HG02884 (cell line): ENCODE measurements around the gene FKBP1B.
"Not testable (repeated sequence)": the region's sequence is repeated elsewhere in the genome, so short reads cannot be mapped to it uniquely, and the experiment has no call there.

ENCODE experiments used
- ATAC-seq: cut with Tn5 transposase; IDR thresholded peaks from one replicate; pipeline ENCODE4 v1.9.1; 2021; ENCODE audit warnings: mild to moderate bottlenecking, moderate library complexity; ENCODE audit not compliant: unreplicated experiment

FKBP1B gene

DNA sequence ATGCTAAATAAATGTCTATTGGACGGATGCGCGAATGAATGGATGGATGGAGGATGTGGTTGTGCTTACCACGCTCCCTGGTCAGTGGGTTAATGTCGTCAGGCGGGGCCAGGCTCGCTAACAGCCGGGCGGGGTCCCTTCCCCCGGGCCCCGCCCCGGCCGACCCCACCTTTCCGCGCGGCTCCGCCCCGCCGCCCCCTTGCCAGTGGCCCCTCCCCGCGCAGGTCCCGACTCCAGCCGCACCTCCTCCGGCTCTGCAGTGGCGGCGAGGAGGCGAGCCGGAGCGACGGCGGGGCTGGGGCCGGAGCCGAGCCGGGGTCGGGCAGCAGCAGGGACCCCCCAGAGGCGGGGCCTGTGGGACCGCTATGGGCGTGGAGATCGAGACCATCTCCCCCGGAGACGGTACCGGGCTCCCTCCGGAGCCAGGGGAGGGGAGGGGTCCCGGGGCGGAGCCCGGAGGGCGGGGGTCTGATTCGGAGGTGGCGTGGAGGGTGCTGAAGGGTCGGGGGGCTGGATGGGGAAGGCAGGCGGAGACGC is at the start of gene FKBP1B:
FKBP1B (plus strand) TSS at position 257 of the 537 bp plus-strand sequence; CDS start at position 366, 109 bp downstream.
- no peak for ATAC-seq

DNA sequence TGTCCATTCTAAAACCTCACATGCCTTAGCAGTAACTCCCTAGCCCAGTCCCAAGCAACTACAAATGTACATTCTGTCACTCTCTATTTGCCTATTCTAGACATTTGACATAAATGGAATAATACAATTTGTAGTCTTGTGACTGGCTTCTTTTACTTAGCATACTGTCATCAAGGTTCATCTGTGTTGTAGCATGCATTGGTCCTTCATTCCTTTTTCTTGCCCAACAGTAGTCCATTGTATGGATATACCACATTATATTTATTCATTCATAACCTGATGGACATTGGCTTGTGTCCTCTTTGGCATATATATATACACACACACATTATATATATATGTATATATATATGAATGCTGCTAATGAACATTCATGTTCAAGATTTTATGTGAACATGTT is 41.8 kb upstream of the FKBP1B start:
- no peak for ATAC-seq

DNA sequence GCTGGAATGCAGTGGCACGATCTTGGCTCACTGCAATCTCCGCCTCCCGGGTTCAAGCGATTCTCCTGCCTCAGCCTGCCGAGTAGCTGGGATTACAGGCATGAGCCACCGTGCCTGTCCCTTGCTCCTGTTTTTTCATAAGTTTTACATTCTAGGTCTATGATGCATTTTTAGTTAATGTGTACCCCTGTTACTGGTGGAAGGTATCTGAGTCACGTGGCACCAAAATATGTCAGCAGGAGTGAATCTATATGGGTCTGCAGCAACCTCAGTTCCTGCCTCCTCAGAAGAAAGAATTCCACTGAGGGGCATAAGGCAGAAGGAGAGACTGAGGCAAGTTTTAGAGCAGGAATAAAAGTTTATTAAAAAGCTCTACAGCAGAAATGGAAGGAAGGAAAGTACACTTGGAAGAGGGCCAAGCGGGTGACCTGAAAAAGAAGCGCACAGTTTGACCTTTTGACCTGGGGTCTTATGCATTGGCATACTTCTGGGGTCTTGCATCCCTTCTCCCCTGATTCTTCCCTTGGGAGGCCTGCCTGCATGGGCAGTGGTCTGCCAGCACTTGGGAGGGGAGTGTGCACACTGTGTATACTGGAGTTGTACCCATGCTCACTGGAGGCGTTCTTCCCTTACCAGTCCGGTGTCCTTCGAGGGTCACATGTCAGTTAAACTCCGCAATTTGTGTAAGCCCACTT is 40.7 kb upstream of the FKBP1B start:
- no peak for ATAC-seq

DNA sequence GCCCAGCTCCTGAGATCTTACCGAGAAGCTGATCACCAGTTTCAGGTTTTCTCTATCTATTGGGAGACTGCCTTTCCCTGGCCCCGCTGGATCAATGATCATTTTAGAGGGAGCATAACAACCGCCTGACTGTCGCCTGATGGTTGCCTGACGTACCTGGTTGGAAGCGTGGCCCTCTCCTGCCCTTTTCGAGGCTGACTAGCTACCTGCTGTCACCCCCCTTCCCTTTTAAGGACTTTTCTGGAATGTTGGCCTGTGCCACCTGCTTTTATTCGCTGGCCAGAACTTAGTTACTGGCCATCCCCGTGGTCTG is 40.2 kb upstream of the FKBP1B start:
- no peak for ATAC-seq

DNA sequence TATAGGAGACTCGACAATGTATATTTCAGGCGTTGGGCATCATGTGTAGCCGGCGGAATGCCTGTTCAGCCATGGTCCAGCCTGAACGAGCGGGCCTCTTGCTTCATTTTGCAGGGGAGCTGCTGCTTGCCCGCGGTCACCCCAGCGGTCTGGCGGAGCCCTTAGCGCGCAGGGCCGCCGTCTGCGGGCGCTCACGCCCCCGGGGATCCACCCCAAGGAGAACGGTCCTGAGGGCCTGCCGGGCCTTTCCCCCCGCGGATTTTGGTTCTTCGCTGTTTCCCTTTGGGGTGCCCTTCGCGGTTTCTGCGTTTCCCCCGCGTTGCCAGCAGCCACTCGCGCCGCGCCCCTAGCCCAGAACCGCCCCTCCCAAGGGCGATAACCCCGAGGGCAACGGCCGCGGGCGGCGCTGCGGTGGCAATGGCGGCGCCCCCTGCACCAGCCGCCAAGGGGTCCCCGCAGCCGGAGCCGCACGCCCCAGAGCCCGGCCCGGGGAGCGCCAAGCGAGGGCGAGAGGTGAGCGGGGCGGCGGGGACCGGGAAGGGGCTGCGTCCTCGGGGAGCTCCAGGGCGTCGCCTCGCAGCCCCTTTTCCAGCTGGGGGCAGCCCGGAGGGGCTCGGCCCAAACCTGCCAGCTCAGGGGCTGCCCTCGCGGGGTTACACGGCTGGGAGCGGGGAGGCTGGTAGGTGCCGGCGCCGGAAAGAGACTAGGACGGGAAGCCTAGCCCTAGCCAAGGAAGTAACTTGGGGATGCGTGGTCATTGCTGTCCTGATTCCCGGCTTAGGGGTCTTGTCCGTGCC is 39.7 kb upstream of the FKBP1B start, which contains the start of gene MFSD2B:
MFSD2B (plus strand) TSS at position 406 of the 797 bp plus-strand sequence; CDS start at position 418, 12 bp downstream.
- ATAC-seq, result no peak

DNA sequence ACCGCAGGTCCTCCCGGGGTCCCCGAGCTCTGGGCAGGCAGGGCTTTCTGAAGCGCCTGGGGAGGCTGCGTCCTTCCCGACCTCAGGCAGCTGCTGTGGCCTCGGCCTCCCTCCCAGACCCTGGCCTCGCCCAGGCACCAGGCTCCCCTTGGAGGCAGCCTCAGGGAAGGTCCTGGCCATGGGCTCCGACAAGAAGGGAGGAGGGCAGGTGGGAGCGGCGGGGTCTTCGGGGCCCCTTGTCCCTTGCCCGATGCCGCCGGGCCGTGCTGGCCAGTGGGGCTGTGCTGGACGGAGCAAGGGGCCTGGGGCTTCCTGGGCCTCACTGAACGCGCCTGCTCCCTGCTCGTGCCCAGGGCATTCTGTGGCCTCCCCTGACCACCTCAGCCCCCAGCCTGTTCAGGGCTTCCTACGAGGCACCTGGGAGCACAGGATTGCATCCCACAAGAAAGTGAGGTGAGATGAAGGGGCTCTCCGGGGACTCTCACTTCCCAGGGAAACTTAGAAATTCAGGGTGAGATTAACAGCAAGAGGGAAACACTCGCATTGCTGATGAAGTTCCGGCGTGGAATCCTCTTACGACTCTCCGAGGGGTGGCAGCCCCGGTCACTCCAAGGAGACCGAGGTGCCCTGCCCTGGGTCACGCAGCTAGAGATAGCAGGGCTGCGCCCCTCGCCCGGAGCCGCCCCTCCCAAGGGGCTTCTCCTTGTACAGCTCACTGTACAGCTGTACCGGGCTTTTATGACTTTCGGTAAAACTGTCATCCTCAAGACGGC is 38.9 kb upstream of the FKBP1B start:
- no peak for ATAC-seq

DNA sequence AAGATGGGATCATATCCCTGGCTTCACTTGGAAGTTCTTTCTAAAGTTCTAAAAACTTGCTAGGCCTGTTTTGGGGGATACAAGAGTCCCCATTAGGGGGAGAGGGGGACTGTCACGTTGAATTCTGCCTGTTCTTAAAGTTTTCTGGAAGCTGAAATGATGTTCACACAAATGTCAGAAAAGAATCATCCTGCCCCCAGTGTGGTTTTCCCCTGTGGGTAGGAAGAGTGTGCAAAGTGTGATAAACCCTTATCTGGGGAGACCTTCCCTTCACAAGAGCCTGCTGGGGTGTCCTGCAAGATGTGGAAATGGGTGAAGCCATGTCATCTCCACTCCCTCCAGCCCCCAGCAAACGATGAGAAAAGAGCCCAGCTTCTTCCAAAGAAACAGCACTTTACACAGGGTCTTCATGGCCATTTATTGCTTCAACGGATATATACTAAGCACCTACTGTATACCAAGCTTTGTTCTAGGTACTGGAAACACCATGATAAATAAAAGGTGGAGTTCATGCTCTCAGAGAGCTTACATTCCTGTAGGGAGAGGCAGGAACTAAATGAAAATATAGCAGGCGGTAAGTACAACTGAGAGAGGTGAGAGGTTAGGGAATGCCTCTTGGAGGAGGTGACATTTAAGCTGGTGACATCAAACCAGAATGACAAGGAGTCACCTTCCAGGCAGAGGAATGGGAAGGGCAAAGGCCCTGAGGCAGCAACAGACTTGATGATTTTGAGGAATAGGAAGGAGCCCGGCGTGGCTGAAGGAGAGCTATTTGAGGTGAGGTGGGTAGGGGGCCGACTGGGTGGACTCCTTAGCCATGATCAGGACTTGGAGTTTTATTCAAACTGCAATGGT is 38.1 kb upstream of the FKBP1B start:
- ATAC-seq, result no peak

DNA sequence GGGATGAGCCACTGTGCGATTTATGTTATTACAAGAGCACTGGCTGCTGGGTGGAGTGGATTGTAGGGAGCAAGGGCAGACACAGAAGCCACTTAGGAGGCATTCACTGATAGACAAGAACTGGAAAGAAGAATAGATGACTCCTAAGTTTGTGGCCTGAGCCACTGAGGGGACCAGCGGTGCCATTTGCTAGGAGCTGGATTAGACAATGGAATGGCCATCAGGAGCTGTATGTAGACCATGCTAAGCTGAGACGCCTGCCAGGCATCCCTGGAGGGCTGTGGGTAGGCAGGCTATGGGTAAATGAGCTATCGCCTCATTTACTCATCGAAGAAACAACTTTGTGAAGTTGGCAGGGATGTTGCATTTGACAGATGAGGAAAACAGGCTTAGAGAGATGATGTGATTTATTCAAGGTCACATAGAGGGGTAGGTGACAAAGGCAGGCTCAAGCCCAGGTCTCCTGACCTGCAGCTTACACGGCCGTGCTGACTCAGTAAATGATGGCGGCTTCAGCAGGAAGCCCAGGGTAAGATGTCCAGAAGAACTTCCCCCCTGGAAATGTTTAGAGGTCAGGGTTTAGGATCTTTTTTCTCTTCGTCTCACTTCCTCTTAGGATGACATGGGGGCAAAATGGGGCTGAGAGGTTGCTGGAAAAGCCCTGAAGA is 36.9 kb upstream of the FKBP1B start:
- no peak for ATAC-seq

DNA sequence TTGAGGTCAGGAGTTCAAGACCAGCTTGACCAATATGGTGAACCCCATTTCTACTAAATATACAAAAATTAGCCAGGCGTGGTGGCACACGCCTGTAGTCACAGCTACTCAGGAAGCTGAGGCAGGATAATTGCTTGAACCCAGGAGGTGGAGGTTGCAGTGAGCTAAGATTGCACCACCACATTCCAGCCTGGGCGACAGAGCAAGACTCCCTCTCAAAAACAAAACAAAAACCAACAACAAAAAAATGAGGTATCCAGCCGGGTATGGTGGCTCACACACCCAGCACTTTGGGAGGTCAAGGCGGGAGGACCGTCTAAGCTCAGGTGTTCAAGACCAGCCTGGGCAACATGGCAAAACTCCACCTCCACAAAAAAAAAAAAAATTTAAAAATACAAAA is 34.6 kb upstream of the FKBP1B start:
- not testable (repeated sequence) for ATAC-seq

DNA sequence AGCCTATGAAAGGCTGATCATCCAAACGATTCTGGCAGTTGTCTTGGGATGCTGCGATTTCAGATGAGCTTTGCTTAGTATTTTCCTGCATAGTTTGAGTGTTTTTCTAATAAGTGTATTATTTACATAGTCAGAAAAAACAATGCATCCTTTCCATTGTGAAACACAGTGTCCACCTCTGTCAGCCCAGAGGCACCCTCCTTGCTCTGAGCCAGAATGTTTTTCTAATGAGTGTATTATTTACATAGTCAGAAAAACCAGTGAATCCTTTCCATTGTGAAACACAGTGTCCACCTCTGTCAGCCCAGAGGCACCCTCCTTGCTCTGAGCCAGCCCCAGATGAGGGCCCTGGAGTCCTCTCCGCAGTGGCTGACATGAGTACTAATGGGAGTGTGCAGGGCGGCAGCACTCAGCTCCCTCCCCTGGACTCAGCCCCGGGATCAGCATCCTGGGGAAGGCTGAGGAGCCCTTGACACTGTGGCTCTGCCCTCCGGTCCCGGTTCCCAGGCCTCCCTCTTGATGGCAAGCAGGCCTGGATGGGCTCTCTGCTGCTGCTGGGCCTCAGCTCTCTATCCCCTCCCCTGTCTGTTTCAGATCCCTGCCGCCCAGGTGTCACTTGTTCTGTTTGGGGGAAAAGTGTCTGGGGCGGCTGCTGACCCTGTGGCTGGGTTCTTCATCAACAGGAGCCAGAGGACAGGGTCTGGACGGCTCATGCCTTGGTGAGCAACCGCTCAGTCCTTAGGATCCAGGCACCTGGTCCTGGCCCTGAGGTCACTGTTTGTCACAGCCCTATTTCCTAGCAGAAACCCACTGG is 33.8 kb upstream of the FKBP1B start:
- ATAC-seq, result no peak

DNA sequence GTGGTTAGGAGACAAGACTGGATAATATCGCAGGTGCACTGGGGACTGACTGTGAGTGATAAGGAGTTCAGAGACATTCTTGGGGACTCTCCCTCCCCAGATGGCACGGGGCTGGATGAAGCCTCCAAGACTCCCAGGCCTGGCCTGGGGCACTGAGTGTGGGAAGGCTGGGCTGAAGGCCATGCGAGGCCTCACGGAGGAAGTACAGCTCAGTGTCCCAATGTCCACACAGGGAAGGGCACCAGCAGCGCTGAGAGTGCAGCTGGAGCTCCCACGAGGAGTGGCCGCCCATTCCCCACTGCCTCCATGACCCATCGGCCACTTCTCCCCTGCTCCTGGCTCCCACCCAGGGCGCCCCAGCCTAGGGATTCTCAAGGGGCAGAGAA is 33.2 kb upstream of the FKBP1B start:
- no peak for ATAC-seq

DNA sequence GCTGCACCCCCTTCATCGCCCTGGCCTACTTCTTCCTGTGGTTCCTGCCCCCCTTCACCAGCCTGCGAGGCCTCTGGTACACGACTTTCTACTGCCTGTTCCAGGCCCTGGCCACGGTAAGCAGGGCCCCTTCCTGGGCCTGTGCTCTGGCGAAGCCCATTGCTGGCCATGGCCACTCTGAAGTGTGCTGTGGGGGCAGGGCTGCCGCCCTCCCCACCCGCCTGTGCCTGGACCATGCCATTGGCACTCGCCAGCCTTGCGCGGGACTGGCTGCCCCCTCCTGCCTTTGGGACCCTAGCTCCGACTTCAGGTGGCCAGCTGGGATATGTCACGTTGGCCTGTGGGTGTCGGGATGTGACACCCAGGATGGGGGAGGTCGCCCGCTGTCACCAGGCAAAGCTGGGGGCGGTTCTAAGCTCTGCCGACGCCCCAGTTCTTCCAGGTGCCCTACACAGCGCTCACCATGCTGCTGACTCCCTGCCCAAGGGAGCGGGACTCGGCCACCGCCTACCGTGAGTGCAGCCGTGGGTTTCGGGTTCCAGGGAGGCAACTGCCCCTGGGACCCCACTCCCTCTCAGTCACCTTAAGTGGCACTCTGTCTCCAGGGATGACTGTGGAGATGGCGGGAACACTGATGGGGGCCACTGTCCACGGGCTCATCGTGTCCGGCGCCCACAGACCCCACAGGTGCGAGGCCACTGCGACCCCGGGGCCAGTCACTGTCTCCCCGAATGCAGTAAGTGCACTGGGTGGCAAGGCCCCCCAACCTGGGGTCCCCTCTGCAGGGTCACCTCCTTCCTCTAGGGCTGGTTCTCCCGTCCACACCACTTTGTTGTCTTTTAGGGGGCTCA is 32.5 kb upstream of the FKBP1B start:
- no peak for ATAC-seq

DNA sequence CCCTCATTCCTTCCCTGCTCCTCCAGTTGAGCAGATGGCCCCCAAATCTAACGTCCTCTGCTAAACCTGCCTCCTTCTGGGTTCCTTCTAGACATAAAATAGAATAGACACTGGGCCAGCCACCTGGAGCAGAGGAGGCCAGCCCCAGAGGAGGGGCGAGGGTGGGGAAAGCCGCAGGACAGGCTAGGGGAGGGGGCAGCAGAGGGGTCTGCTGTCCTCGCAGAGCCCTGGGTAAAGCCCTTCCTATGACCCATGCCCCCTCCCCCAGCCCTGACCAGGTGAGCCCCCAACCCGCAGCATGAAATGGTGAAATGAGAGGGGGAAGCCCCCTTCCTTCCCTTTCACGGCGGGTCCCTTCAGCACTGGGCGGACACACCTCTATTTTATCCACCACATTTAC is 31.8 kb upstream of the FKBP1B start:
- no peak for ATAC-seq

DNA sequence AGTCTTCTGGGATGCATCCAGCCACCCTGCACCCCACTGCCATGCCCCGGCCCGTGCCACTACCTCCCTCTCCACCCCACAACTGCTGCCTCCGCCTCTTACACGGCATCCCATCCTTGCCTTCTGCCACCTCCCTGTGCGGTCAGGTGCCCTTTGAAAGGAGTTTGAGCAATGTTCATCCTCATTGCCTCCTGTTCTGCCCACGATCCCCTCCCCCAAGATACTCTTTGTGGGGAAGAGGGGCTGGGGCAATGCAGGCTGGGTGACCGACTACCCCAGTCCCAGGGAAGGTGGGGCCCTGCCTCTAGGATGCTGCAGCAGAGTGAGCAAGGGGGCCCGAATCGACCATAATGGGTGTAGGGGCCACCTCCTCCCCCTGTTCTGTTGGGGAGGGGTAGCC is 31.3 kb upstream of the FKBP1B start:
- no peak for ATAC-seq

DNA sequence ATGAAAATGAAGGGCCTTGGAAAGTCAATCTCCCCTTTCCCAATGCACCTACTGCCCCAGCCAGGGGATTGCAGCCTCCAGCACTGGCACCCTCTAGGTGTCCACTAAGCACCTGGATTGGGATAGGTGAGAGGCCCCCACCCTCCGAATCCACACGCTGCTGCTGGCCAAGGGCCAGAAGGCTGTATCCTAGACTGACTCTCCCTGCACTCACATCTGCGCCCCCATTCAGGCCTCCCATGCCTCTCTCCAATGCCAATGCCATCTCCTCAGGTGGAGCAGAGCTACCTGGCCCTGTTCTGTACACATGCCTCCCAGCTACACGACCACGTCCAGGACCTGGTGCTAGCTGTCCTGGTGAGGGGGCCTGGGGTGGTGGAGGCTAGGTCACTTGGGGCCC is 29.8 kb upstream of the FKBP1B start:
- no peak for ATAC-seq

DNA sequence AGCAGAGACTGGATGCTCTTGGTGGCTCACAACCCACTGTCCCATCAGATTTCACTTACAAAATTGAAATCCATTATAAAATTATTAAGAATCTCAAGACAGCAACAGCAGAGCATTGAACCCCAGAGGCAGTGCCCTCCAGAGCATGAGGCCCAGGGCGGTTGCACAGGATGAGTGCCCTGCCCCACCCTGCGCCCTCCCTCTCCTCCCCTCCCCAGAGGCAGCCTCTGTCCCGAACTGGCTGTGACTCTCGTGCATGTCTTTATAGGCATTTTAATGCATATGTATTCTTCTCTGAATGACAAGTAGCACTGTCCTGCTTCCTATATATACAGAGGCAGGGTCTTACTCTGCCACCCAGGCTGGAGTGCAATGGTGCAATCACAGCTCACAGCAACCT is 29.3 kb upstream of the FKBP1B start:
- no peak for ATAC-seq

DNA sequence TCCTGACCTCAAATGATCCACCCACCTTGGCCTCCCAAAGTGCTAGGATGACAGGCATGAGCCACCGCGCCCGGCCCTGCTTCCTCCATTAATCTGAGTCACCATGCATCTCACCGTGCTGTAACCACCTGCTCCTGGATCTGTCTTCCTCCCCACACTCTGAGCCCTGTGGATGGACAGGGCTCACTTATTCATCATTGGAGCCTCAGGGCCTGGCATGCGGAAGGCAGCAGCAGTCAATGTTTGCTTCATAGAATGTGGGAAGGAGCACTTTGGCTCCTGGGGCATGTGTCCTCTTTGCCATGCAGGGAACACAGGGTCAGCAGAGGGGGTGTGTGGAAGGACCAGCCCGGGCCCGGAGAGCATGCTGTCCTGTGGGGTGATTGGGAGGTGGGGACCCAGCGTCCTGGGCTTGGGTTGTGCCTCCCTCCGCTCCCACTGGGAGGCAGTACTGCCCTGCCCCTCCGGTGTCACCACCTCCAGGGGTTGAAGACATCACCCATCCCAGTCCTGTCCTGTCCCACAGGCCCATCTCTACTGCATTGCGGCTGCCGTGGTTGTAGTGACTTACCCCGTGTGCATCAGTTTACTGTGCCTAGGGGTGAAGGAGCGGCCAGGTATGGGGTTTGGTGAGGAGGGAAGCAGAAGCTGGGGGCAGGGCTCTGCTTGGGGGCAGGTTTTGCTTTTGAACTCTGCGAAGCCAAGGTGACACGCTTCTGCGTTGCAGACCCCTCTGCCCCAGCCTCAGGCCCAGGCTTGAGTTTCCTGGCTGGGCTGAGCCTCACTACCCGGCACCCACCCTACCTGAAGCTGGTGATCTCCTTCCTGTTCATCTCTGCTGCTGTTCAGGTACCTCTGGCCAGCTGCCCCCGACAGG is 28.2 kb upstream of the FKBP1B start:
- no peak for ATAC-seq
